Vagina (tissue), 2 donors: ENCODE data around the gene NEDD8.
A peak's percentile ranks its signal among the peaks of the same experiment; 100 is the strongest.

Experiments
- POLR2A ChIP-seq, 2 donors: fragments of 450-650 bp; IDR thresholded peaks; one replicate each; pipeline ENCODE4 v1.6.1; 2017; ENCODE audit warnings: antibody characterized with exemption in 2 of 2, mild to moderate bottlenecking in 2 of 2, moderate library complexity in 2 of 2
- POLR2AphosphoS5 ChIP-seq, 2 donors: sonication (generic); formaldehyde crosslinking; IDR thresholded peaks; one replicate each; pipeline ENCODE4 v1.9.0; 2017; ENCODE audit warnings: antibody characterized with exemption in 2 of 2, mild to moderate bottlenecking in 2 of 2, low read depth in 1 of 2; ENCODE audit not compliant: insufficient read depth in 1 of 2
- TF ChIP-seq, protein P1 (sequence below), 3 experiments: fragments of 450-650 bp in 2 of 3; fragments of 200-600 bp in 1 of 3; sonication (generic) in 1 of 3; IDR thresholded peaks; one replicate each; pipeline ENCODE4 v1.5.1; 2017 to 2019; ENCODE audit warnings: antibody characterized with exemption in 3 of 3, mild to moderate bottlenecking in 2 of 3, moderate library complexity in 2 of 3

DNA sequence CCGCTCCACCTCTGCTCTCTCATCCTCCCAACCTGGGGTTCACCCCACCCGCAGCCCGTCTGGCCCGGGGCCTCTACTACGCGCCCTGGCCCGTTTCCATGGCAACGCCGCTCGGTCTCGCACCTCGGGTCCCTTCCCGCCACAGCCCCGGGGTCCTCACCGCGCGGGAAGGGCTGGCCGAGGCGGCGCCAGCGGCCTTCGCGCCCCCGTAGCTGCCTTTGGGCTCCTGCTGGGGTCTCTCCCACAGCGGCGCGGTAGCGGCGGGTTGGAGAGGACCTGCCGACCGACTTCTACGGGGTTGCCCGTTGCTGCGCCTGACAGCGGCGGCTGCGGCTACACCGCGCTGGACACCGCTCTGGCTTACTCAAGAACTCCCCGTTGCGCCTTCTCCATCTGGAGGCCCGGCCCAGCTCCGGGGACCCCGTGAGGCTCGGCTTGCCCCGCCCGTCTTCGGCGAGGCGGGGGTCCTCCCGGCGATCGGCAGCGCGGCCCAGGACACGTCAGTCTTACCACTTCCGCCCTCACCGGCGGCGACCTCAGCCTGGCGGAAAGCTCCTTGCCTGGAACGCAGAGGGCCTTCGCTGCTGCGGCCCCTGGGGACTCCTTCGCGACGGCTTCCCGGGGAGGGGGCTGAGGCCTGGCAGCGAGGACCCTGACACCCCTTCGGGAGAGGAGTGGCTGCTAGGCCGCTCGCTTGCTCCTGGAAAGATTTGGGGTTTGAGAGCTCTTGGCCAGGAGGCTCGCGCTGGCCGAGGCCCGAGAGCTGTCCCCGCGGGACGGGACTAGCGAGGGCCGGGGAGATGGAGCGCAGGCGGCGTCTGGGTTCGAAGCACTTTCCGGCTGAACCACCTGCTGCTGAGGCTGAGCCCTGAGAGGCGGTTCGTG, 36.7 kb downstream of the NEDD8 start, which contains the start of gene TM9SF1:
- TF ChIP-seq, protein P1, sequence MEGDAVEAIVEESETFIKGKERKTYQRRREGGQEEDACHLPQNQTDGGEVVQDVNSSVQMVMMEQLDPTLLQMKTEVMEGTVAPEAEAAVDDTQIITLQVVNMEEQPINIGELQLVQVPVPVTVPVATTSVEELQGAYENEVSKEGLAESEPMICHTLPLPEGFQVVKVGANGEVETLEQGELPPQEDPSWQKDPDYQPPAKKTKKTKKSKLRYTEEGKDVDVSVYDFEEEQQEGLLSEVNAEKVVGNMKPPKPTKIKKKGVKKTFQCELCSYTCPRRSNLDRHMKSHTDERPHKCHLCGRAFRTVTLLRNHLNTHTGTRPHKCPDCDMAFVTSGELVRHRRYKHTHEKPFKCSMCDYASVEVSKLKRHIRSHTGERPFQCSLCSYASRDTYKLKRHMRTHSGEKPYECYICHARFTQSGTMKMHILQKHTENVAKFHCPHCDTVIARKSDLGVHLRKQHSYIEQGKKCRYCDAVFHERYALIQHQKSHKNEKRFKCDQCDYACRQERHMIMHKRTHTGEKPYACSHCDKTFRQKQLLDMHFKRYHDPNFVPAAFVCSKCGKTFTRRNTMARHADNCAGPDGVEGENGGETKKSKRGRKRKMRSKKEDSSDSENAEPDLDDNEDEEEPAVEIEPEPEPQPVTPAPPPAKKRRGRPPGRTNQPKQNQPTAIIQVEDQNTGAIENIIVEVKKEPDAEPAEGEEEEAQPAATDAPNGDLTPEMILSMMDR (IDR thresholded peaks at IDR 0.05) = no peak
- TF ChIP-seq POLR2A (IDR thresholded peaks at IDR 0.05) (peak in 1 of 2 donors; percentile 52), POLR2AphosphoS5 (IDR thresholded peaks at IDR 0.05; ENCODE audit: insufficient read depth in 1 of 2, low read depth in 1 of 2) (peak; percentile 81 to 94)
